Natural killer cell (primary cell): ENCODE measurements around the gene CDY1. TPM values are rescaled to one million over a fixed set of nuclear protein-coding genes. Genes with fewer than 3 reads are reported as not detected.
"Not testable (repeated sequence)": the region's sequence is repeated elsewhere in the genome, so short reads cannot be mapped to it uniquely, and the experiment has no call there.

Source experiments
- ATAC-seq, 3 donors: fragments of 150-1000 bp in 2 of 3; fragments of 200-7000 bp in 1 of 3; cut with Tn5 transposase; 1 replicate in 1 of 3; 2 replicates in 2 of 3; pipeline ENCODE4 v1.10.0; 2021; ENCODE audit warnings: mild to moderate bottlenecking in 2 of 3, moderate library complexity in 2 of 3
- DNase-seq, 2 donors: peaks; one replicate each; pipeline versions ENCODE4 v3.0.0 to v3.0.0-alpha.2; 2013 to 2021; ENCODE audit warnings: mixed read lengths in 1 of 2
- H3K27ac ChIP-seq: one replicate; pipeline ENCODE4 v1.5.1; 2013; ENCODE audit warnings: mild to moderate bottlenecking, low read length
- H3K27me3 ChIP-seq: one replicate; pipeline ENCODE4 v1.6.1; 2013; ENCODE audit warnings: low read length; ENCODE audit not compliant: control insufficient read depth, insufficient read depth
- H3K36me3 ChIP-seq: one replicate; pipeline ENCODE4 v1.6.1; 2013; ENCODE audit warnings: low read length; ENCODE audit not compliant: control insufficient read depth, insufficient read depth
- H3K4me1 ChIP-seq: one replicate; pipeline ENCODE4 v1.6.1; 2013; ENCODE audit warnings: low read length; ENCODE audit not compliant: control insufficient read depth, insufficient read depth
- H3K4me3 ChIP-seq: one replicate; pipeline ENCODE4 v1.5.1; 2013; ENCODE audit warnings: low read length
- H3K9me3 ChIP-seq: one replicate; pipeline ENCODE4 v1.6.1; 2013; ENCODE audit warnings: low read length; ENCODE audit not compliant: control insufficient read depth, insufficient read depth
- H3K27ac Mint-ChIP-seq, 2 donors: one replicate each; pipeline ENCODE4 v1.8.0; 2022; ENCODE audit warnings: mild to moderate bottlenecking in 2 of 2, mixed read lengths in 2 of 2, moderate library complexity in 1 of 2
- H3K27me3 Mint-ChIP-seq, 2 donors: one replicate each; pipeline ENCODE4 v1.8.0; 2022; ENCODE audit warnings: low read depth in 2 of 2, mixed read lengths in 2 of 2
- H3K36me3 Mint-ChIP-seq: one replicate; pipeline ENCODE4 v1.8.0; 2022; ENCODE audit warnings: mixed read lengths
- H3K4me1 Mint-ChIP-seq, 2 donors: one replicate each; pipeline ENCODE4 v1.8.0; 2022; ENCODE audit warnings: mixed read lengths in 2 of 2
- H3K4me3 Mint-ChIP-seq: one replicate; pipeline ENCODE4 v1.8.0; 2022; ENCODE audit warnings: mild to moderate bottlenecking, moderate library complexity, mixed read lengths
- H3K9me3 Mint-ChIP-seq, 2 donors: one replicate each; pipeline ENCODE4 v1.8.0; 2022; ENCODE audit warnings: mixed read lengths in 2 of 2
- WGBS: methylation state at CpG from one replicate; pipeline ENCODE4 v1.1.7; 2013; ENCODE audit warnings: missing lambda C conversion rate; ENCODE audit not compliant: insufficient coverage; 5-methylcytosine and 5-hydroxymethylcytosine counted together
- intact Hi-C: fragments of 100-400 bp; cut with micrococcal nuclease; formaldehyde crosslinking; loops from one replicate; pipeline ENCODE4 v1.14.2; 2022
- total RNA-seq, 4 donors: library from RNA; stranded (reverse); fragments of 120-200 nt in 1 of 4; gene quantifications; one replicate each; pipeline versions ENCODE4 v1.2.3 to v1.2.4, GENCODE V29; 2013 to 2022

CDY1 gene, protein sequence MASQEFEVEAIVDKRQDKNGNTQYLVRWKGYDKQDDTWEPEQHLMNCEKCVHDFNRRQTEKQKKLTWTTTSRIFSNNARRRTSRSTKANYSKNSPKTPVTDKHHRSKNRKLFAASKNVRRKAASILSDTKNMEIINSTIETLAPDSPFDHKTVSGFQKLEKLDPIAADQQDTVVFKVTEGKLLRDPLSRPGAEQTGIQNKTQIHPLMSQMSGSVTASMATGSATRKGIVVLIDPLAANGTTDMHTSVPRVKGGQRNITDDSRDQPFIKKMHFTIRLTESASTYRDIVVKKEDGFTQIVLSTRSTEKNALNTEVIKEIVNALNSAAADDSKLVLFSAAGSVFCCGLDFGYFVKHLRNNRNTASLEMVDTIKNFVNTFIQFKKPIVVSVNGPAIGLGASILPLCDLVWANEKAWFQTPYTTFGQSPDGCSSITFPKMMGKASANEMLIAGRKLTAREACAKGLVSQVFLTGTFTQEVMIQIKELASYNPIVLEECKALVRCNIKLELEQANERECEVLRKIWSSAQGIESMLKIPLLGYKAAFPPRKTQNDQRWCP
- total RNA-seq = not detected
- not detected for total RNA-seq (2013)

DNA sequence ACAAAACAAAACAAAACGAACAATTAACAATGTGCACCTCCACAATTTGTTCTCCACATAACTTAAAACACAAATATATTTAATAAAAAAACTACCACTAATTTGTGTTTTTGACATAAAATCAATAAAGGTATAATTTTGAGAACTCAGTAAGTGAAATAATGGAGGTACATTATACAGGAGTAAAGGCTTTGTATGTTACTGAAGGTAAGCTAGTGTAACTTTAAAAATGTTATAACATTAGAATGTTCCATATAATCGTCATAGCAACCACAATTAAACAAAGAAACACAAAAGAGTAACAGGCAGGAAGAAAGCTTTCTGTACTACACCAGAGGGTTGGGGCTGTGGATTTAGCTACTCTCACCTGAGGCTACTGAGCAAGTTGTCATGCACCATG is at the start of gene CDY1:
TSS of gene CDY1 (plus strand) at position 301 of the 400 bp plus-strand sequence. CDS start 326 bp downstream, outside the sequence.
- ATAC-seq = not testable (repeated sequence)

DNA sequence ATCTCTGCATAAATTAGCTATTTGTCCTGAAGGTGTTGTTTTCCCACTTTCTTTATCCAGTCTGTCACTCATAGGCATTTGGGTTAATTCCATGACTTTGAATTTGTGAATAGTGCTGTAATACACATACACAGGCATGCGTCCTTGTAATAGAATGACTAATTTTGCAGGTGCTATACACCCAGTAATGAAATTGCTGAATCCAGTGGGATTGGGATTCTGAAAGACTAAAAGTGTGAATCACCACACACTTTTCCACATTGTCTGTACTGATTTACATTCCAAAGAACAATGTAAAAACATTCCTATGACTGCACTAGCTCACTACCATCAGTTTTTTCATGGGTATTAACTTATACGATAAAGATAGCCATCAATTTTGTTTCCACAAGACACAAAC is 28.6 kb upstream of the CDY1 start:
- H3K4me3 ChIP-seq, H3K4me1 Mint-ChIP-seq, ATAC-seq, H3K4me3 Mint-ChIP-seq, DNase-seq, H3K4me1 ChIP-seq, H3K36me3 ChIP-seq, H3K27me3 Mint-ChIP-seq, intact Hi-C loops, H3K9me3 ChIP-seq, H3K27ac ChIP-seq, H3K9me3 Mint-ChIP-seq, H3K36me3 Mint-ChIP-seq, H3K27me3 ChIP-seq, H3K27ac Mint-ChIP-seq: not testable (repeated sequence)
- WGBS = no CpG with 5 or more reads among the region's 2 CpGs

More for the DNA sequence above, at the start of gene CDY1:
- H3K36me3 ChIP-seq, DNase-seq, H3K27me3 ChIP-seq, H3K9me3 Mint-ChIP-seq, H3K9me3 ChIP-seq, H3K27me3 Mint-ChIP-seq, H3K27ac ChIP-seq, H3K4me3 Mint-ChIP-seq, H3K27ac Mint-ChIP-seq, H3K4me1 Mint-ChIP-seq, H3K4me1 ChIP-seq, H3K4me3 ChIP-seq, H3K36me3 Mint-ChIP-seq, intact Hi-C loops: not testable (repeated sequence)
- WGBS = no CpG with 5 or more reads among the region's 2 CpGs

DNA sequence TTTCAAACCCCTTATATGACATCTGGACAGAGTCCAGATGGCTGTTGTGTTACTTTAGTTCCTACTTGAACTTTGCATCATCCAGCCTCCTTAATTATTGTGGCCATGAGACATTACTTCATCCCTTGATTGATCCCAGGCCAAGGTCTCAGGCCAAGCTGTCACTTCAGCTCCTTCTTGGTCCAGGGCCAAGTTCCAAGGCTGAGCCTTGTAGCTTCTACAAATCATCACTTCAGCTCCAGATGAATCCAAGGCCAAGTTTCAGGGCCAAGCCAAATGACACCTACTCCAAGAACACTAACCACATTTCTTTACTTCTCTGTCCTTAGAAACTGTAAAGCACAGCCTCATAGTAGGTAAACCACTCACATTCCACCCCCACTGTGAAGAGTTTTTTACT is 1.7 kb upstream of the CDY1 start:
- H3K9me3 Mint-ChIP-seq, intact Hi-C loops, H3K4me3 ChIP-seq, DNase-seq, H3K4me3 Mint-ChIP-seq, H3K4me1 Mint-ChIP-seq, H3K36me3 ChIP-seq, H3K27me3 Mint-ChIP-seq, H3K36me3 Mint-ChIP-seq, H3K27me3 ChIP-seq, H3K9me3 ChIP-seq, H3K27ac ChIP-seq, ATAC-seq, H3K4me1 ChIP-seq, H3K27ac Mint-ChIP-seq: not testable (repeated sequence)

DNA sequence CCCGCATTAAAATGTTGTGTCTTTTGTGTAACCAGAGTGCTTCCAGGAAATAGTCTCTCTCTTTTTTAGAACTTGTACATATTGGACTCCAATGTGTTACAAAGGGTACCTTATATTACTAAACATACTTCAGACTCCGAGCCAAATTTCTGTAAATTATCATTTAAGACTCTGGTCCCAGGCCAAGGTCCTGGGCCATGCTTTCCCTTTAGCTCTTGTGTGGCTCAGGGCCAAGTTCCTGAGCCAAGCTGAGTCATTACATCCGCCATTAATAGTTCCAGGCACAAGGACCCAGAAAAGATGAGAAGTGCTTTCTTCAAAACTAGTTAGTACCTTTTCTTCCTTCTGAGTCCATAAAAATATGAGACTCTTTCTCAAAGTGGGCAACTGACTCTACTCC is 4.6 kb downstream of the CDY1 start:
- H3K36me3 ChIP-seq, H3K4me3 ChIP-seq, H3K36me3 Mint-ChIP-seq, H3K27ac Mint-ChIP-seq, H3K27me3 Mint-ChIP-seq, DNase-seq, H3K27me3 ChIP-seq, H3K9me3 Mint-ChIP-seq, H3K4me3 Mint-ChIP-seq, H3K4me1 ChIP-seq, H3K4me1 Mint-ChIP-seq, H3K27ac ChIP-seq, intact Hi-C loops, H3K9me3 ChIP-seq, ATAC-seq: not testable (repeated sequence)
- no CpG with 5 or more reads among the region's 3 CpGs for WGBS

DNA sequence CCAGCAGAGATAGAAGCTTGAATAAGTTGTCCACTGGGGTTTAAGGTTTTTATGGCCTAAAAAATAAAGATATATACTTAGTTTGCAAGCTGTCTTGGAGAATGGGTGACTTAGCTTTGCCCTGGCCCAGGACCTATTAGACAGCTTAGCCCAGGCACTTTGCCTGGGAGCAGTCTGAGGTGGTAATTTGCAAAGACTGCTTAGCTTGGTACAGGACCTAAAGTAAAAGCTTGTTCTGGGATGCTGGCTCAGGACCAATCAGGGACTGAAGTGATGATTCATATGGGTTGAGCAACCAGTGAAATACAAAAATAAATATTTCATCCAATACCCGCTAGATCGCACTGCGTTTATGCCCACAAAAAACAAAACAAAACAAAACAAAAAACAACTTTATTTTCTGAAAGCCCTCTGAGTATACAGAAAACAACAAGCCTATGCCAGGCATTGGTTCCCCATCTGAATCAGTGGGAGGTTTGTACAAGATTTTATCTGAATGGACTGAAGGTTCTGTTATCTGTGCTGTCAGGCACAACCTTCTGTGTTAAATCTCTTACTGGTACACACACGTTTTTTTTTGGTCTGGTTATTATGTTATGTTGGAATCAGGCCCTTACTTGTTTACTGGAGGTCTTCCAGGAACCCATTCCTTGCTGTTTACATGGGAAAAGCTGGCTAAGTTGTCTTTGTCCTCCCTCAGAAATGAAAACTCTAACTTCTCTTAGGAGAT is 8.6 kb downstream of the CDY1 start:
- H3K9me3 ChIP-seq, H3K9me3 Mint-ChIP-seq, H3K4me1 ChIP-seq, H3K27ac ChIP-seq, DNase-seq, H3K27ac Mint-ChIP-seq, H3K36me3 Mint-ChIP-seq, H3K4me1 Mint-ChIP-seq, H3K27me3 ChIP-seq, ATAC-seq, H3K4me3 Mint-ChIP-seq, H3K4me3 ChIP-seq, intact Hi-C loops, H3K36me3 ChIP-seq, H3K27me3 Mint-ChIP-seq: not testable (repeated sequence)
- WGBS = no CpG with 5 or more reads among the region's 4 CpGs

DNA sequence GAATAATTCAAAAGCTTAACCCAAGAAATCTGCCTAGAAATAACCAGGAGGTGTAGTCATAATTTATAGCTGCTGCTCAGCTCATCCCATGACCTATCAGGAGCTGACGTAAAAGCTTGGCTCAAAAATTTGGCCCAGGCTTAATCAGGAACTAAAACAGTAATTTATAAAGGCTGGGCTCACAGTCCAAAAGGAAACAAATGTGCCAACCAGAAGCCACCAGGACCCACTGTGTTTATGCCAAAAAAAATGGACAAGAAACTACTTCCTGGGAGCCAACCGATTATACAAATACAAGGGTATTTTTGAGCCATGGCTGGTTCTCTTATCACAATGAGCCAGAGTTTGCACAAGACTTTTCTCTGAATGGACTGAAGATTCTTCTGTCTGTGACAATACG is 17.9 kb downstream of the CDY1 start:
- no CpG with 5 or more reads among the region's 3 CpGs for WGBS
- H3K4me3 ChIP-seq, intact Hi-C loops, H3K4me1 ChIP-seq, H3K4me1 Mint-ChIP-seq, H3K27me3 ChIP-seq, H3K9me3 ChIP-seq, H3K36me3 ChIP-seq, H3K27ac Mint-ChIP-seq, H3K27me3 Mint-ChIP-seq, H3K4me3 Mint-ChIP-seq, H3K27ac ChIP-seq, ATAC-seq, H3K36me3 Mint-ChIP-seq, H3K9me3 Mint-ChIP-seq, DNase-seq: not testable (repeated sequence)

DNA sequence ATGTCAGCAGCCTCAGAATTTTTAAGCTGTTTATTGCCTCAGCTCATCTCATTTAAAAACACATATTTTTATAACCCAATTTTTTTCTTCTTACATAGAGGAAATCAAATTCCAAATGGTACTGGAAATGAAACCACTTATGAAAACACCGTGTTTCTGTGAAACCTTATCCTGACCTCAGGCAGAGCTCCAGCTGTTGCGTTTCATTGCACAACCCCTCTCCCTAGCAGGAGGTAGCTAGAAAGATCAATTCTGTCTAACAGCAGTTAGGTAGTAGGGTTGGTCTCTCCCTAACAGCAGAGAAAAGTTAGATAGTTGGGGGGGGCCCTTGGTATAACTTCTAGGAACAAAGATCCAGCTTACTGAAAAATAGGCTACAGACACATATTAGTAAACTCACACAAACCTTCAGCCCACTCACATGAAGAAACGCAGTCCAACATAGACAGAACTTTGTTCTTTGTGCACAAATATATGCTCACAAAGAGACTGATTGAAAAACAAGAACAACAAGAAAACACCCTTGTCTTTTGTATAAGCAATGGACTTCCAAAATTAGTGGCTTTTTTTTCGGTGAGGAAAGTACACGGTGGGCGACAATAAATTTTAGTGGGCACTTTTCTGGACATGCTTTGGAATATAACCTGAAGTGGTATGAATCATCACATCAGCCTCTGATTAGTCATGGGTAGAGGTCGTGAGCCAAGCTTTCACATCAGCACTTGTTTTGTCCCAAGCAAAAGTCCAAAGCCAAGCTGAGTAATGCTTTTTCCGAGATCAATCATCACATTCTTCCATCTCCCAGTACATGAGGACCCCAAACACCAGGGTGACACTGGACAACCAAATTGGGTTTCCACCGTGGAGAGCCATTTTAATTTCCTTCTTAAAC is 21.4 kb downstream of the CDY1 start:
- intact Hi-C loops, H3K36me3 ChIP-seq, H3K9me3 Mint-ChIP-seq, H3K9me3 ChIP-seq, H3K4me1 Mint-ChIP-seq, H3K4me3 ChIP-seq, H3K4me3 Mint-ChIP-seq, H3K27ac Mint-ChIP-seq, DNase-seq, H3K27me3 Mint-ChIP-seq, ATAC-seq, H3K4me1 ChIP-seq, H3K36me3 Mint-ChIP-seq, H3K27ac ChIP-seq, H3K27me3 ChIP-seq: not testable (repeated sequence)
- no CpG with 5 or more reads among the region's 9 CpGs for WGBS
